Fibroblast of skin of left biceps (primary cell): ENCODE results near the gene ARHGEF16.

Experiments
- DNase-seq, 2 experiments: peaks; one replicate each; pipeline ENCODE4 v3.0.0-alpha.2; 2013; ENCODE audit warnings: low read depth in 2 of 2

Gene ARHGEF16

DNA sequence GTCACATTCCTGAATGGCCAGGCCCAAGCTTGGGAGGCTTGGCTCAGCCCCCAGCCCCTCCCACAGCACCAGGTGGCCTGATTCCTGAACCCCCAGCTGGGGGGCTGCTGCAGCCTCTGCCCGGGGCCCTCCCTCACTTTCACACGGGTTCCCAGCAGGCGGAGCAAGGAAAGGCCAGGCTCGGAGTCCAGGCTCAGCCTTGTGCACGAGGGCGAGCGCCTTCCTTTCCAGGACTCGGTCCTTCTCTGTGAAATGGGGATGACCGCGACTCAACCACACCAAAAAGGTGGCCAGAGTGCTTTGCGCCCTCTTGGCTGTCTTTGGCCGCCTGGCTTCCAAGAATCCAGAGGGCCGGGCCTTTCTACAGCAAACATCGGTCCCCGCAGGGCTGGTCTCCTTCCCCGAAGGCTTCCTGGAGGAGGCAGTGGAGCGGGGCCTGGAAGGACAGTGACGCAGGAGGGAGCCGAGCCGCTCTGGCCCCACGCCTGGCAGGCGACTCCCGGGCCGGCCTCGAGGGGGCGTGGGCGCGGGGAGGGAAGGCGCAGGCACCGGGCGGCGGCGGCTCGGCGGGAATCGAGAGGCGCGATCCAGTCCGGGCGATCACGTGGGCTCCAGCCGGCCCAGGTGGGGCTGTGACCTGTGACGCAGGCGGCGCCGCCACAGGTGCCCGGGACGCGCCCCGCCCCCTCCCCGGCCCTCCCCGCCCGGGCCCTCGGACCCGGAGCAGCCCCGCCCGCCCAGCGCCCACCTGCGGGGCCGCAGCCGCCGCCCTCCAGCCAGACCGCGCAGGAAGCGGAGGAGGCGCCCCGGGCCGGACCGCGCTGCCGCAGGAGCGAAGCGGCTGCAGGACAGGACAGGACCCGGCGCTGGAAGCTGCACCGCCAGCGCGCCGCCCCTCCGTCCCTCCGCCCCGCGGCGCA, at the start of gene ARHGEF16:
Gene ARHGEF16, plus strand, starts transcription at position 775 of the 920 bp plus-strand sequence. CDS start 8,420 bp downstream, outside the sequence.
- DNase-seq, result no peak

DNA sequence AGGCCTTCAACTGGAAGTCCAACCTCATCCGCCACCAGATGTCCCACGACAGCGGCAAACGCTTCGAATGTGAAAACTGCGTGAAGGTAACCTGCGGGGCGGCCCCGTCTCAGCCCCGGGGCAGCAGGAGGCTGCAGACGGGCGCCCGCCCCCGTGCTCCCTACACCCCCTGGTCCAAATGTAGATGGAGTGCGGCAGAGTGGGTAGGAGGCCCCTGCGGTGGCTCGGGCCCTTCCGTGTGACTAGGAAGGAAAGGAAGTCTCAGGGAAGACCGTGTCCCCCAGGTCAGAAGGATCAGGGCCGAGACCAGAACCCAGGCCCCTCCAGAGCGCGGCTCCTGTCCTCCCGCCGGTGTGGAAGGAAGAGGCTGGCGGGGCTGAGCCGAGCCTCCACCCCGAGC, 49.7 kb upstream of the ARHGEF16 start:
- DNase-seq, result no peak

DNA sequence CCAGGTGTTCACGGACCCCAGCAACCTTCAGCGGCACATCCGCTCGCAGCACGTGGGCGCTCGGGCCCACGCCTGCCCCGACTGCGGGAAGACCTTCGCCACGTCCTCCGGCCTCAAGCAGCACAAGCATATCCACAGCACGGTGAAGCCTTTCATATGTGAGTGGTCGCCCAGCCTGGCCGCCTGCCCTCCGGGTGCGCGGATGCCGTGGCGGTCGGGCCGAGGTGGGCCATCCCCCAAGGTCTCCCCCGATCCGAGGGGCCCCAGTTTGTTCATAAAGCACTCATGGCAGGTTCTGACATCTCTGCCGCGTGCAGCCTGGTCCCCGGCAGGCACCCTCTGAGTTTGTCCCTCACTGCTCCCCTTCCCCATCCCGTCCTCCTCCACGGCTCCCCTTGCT, 49.0 kb upstream of the ARHGEF16 start:
- no peak for DNase-seq

DNA sequence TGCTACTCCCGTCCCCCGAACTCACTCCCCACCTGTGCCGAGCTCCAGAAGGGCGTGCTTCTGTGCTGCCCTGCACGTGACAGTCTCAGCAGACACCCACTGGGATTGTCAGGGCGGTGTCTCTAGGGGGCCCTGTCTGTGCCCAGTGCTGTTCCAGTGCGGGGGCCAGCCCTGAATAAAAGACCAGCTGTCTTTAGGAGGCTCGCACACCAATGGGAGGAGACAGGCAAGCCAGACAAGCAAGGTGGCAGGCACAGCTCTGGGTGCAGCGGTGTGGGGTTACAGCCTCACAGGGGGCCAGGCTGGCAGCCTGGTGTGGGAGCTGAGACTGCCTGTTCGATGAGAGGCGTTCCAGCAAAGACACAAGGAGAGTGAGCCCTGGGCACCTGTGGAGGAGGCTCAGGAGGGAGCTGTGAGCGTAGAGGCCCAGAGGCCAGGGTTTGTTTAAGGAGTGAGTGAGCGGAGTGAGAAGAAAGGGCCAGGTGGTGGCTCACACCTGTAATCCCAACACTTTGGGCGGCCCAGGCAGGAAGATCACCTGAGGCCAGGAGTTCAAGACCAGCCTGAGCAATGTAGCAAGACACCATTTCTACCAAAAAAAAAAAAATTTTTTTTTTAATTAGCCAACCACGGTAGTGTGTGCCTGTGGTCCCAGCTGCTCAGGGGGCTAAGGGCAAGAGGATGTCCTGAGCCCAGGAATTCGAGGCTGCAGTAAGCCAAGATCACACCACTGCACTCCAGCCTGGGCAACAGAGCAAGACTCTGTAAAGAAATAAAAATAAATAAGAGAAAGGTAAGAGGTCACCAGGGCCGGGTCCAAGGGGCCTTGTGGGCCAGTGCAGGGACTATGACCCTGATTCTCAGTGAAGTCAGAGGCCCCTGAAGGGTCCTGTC, 48.2 kb upstream of the ARHGEF16 start:
- no peak for DNase-seq

DNA sequence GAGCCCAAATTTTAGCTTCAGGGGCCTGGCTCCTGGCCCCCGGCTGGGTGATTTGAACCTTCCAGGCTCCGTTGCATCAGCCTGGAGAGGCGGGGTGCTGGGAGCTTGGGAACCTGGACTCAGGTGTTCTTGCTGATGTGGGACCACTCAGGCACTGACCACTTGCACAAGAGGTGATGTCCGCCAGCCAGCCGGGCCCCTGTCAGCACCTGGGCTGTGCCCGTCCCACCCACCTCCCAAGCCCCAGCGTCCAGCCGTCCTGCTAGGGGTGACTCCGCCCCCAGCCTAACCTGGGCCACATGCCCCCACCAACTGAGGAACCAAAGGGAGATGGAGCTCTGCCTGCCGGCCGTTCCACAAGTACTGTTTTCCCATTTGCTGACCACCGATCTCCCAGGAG, 47.4 kb upstream of the ARHGEF16 start:
- DNase-seq, result no peak

DNA sequence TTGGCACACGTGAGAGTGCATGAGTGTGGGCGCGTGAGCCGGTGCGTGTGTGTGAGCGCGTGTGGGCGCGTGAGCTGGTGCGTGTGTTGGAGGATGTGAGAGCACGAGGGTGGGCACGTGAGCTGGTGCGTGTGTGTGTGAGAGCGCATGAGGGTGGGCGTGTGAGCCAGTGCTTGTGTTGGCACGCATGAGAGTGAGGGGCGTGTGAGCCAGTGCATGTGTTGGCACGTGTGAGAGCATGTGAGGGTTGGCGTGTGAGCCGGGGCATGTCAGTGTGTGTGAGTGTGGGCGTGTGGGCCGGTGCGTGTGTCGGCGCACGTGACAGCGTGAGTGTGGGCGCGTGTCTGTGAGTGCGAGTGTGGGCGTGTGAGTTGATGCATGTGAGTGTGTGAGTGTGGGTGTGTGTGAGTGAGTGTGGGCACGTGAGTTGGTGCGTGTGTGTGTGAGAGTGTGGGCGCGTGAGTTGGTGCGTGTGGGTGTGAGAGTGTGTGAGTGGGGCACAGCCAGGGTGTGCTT, 45.7 kb upstream of the ARHGEF16 start:
- DNase-seq, result no peak

DNA sequence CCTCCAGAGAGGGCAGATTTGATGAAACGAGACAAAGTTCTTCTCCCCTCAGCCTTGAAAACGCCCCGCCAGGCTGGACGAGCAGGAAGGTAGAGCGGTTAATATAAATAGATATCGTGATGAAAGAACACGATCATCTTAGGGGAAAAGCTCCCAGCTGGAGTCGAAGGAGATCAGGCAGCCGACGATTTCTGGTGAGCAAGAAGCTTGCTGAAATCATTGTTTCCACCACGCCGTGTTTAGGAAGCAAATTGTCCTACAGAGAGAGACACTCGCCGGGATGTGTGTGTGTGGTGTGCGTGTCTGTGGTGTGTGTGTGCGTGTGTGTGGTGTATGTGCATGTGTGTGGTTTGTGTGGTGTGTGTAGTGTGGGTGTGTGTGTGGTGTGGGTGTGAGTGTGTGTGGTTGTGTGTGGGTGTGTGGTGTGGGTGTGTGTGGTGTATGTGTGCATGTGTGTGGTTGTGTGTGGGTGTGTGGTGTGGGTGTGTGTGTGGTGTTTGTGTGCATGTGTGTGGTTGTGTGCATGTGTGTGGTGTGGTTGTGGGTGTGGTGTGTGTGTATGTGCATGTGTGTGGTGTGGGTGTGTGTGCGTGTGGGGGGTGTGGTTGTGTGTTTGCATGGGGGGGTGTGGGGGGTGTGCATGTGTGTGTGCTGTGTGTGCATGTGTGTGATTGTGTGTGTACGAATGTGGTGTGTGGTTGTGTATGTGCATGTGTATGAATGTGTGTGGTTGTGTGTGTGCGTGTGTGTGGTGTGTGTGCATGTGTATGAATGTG, 44.9 kb upstream of the ARHGEF16 start:
- no peak for DNase-seq

DNA sequence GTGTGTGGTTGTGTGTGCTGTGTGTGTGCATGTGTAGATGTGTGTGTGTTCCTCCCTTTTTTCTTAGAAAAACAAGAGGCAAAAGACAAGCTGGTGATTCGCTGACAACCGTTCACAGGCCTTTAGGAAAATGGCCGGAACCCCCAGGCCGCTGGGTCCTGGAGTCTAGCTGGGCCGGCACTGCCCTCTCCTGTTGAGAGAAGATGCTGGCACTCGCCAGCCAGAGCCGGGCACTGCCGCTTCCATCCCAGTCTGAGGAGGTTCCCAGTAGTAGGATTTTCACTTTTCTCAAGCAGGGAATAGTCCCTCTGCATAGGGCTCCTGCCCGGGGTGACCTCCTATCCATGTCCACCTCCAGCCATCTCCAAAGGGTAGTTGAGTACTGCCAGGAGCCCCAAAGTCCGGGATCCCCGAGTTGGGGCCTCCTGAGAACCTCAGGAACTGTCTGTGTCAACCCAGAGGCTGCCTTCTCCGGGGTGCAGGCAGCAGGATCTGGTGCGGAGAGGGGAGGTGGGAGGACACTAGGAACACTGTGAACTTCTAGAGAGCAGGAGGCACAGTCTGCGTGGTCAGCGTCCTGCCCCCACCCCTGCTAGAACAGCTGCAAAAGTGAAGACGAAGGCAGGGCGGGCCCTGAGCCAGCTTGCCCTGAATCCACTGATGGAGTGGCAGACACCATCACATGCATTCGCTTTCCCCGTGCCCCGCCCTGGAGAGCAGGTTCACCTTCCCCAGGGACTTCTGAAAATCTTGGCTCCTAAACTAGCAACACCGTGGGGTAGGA, 44.1 kb upstream of the ARHGEF16 start:
- peak in 1 of 2 experiments; percentile 7 for DNase-seq

DNA sequence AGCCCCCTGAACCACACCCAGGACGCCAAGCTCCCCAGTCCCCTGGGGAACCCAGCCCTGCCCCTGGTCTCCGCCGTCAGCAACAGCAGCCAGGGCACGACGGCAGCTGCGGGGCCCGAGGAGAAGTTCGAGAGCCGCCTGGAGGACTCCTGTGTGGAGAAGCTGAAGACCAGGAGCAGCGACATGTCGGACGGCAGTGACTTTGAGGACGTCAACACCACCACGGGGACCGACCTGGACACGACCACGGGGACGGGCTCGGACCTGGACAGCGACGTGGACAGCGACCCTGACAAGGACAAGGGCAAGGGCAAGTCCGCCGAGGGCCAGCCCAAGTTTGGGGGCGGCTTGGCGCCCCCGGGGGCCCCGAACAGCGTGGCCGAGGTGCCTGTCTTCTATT, 42.7 kb upstream of the ARHGEF16 start:
- no peak for DNase-seq

DNA sequence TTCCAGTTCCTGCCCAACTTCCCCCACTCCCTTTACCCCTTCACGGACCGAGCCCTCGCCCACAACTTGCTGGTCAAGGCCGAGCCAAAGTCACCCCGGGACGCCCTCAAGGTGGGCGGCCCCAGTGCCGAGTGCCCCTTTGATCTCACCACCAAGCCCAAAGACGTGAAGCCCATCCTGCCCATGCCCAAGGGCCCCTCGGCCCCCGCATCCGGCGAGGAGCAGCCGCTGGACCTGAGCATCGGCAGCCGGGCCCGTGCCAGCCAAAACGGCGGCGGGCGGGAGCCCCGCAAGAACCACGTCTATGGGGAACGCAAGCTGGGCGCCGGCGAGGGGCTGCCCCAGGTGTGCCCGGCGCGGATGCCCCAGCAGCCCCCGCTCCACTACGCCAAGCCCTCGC, 42.1 kb upstream of the ARHGEF16 start:
- DNase-seq, result no peak

DNA sequence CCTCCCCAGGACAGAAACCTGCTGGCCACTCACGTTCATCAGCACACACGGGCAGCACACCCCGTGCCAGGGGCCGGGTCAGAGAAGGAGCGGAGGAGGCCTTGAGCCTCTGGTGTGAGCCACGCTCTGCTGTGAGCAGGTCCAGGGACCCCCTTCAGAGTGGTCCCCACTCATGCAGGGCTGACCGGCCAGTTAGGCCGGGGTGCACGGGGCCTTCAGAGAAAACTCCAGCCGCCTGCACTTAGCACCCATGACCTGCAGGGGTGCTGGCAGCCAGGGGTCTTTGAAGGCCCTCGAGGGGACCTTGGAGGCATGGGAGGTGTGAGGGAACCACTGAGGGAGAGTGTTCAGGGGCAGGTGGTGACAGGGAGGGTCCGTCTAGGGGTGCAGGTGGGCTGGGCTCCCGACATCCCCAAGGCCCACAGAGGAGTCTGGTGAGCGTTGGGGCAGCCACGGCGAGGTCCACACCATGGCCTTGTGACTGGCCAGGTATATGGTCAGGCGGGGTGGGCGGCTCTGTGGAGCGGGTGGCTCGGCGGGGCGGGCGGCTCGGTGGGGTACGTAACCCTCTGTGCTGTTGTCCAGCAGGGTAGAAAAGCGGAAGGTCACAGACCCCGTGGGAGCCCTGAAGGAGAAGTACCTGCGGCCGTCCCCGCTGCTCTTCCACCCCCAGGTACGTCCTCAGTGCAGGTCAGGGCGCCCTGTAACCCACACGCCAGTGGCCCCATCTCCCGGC, 40.3 kb upstream of the ARHGEF16 start:
- no peak for DNase-seq

DNA sequence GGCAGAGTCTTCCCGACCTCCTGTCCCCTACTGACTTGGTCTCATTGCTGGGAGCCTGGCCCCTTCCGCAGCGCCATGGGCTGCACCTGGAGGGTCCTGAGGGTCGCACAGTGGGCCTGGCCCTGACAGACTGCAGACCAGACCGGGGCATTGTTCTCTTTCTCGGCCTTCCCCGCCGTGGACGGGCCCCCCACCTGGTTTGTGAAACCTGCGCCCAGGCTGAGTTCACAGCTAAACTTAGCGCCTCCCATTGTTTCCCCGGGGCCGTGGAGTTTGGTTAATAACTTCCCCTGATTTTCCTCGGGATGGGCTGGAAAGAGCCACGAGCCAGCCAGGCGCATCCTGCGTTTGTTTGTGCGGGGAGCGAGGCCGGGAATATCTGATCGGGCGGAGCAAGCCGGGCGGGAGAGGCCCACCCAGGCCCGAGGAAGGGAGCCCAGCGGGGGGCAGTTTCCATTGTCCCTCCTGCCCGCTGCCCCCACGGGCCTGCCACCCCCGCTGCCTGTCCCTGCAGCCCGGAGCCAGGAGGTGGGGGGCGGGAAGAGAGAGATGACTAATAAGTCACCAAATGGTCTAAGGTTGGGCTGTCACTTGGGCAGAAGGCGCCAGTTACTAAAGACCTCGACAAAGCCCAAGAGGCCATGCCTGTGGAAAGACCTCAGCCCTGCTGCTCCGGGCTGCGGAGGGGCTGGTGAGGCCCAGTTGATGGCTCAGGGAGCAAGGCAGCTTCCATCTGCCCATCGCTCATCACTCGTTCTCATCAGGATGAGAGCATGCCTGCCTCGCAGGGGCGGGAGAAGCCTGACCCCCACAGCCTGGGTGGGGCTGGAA, 39.0 kb upstream of the ARHGEF16 start:
- DNase-seq, result no peak

DNA sequence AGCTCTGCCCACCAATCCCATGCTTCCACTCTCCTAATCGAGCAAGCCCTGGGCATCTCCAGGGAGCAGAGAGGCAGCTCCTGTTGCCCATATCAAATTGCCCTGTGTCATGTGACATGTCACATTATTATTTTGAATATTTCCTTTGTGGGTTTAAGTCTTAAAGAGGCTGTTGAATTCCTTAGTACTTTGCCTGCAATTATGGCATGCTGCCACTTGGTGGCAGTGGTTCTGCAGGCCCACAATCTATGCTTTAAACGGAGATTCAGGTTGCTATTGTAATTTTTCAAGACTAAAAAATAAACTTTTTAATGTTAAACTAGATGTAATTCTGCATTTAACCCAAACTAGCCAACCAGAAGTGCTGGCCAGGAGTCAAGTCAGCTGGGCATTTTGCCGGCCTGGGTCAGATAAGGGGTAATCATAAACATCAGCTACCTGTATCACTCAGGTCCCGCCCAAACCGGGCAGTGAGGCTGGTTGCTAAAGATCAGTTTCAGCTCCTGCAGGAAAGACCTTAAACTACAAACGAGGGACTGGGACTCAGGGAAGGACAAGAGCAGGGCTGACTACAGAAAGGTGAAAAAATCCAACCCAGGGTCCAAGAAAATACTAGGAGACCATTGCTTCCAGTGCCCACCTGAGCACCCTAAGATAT, 37.3 kb upstream of the ARHGEF16 start:
- DNase-seq, result no peak

DNA sequence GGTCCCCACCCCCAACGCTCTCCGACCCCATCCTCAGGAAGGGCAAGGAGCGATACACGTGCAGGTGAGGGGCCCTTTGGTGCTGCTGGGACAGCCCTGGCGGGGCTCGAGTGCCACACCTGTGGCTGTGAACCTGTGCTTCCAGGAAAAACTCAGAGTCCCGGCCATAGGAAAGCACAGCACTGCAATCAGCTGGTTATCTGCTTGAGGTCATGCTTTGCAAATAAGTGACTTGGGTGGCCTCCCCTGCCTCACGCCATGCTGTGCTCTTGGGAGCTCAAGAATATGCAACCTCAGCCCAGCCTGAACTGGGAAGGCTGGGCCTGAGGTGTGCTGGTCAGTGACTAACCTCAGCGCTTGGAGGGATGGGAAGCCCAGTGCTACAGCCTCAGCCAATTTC, 36.5 kb upstream of the ARHGEF16 start:
- DNase-seq, result no peak

DNA sequence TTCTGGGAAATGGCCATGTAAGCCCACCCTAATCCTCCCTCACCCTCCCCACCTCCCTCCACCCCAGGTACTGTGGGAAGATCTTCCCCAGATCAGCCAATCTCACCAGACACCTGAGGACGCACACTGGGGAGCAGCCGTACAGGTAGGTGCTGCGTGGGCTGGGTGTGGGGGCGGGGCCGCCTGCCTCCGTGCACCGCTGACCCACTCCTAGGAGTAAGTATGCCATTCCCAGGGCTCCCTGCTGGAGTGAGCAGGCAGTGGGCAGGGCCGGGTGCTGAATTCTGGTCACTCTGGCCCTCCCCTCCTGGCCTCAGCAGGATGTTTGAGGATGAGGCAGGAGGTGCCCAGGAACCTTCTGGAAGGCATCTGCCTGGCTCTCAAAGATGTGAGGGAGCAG, 35.9 kb upstream of the ARHGEF16 start:
- no peak for DNase-seq

DNA sequence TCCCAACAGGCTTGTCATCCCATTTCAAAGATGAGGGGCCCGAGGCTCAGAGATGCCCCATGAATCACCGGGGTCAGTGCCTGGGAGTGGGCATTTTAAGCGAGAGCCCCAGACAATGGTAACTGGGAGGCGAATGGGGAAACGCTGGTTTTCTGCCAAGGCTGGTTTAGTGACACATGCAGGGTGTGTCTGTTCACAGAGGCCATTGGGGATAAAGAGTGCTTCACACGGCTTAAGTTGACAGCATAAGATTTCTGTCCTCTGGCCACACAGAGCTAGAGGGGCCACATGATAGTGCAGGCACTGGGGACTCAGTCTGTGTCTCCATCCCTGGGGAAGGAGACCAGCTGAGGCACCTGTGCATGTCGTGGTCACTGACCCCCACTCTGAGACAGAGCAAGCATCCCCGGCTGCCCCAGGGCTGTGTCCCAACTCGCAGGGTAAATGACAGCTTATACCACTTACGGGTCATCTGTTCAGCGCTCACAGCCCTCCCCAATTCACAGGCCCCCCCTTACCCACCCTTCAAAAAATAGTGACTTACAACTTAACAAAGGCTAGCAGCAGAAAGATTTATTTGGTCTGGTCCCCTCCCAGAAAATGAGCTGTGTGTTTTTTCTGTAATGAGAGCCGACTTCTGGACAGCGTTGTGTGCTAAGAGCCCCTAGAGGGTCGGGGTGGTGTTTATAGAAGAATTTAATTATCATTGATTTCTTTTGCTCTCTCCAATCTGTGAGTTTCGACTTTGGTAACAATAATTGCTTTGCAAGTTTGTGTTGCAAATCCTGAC, 34.9 kb upstream of the ARHGEF16 start:
- no peak for DNase-seq

DNA sequence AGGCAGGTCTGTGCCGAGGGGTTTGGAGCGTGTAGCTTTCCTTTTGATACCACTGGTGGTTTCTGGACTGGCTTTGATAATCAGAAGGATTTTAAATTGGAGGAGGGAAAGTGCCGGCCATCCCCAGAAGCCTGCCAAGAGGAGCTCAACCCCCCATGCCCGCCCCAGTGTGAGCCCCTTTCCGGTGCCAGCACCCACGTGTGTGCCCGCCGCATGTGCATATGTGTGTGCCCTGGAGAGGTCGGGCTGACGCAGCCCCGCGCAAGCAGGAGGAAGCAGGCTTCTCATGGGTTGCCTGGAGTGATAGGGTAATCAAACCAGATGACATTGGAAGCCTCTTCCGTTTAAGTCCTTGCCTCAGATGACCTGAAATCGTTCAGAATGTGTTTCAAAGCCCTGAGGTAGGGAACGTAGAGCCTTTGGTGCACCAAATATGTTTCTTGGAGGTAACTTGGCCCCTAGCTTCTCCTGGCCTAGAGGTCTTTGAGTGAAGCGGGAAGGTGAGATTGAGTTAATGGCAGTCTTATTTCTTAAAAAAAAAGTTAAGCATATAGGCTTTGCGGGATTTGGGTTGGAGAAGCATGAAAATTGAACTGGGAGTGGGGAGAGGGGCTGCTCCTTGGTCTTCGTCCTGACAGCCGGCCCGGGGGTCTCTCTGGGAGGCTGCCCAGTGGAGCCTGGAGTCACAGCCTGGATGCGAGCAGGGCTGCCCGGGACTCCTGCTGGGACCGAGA, 34.1 kb upstream of the ARHGEF16 start:
- no peak for DNase-seq
